ENCODE data around the gene TAS2R40.

DNA sequence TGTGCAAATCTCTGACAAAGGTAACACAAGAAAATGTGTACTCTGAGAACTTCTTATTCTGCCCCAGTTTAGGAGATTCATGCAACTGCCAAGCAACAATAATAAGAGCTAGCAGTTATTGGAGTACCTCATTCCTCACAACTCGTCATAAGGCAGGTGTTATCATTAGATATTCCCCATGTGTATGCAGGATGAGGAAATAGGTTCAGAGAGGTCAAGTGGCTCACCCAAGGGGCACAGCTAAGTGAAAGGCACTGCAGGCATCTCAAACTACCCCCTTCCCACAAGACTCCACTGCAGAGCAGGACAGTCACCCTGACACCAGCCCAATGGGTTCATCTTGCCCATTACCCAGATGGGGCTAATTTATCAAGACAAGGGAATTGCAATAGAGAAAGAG, 40.1 kb downstream of the TAS2R40 start:
- no peak for TF ChIP-seq POLR2AphosphoS5 (IDR thresholded peaks at IDR 0.05; ENCODE audit: insufficient read depth, low read depth, low read length)
- no peak for TF ChIP-seq CTCF (IDR thresholded peaks at IDR 0.05; ENCODE audit: extremely low read depth in 1 of 2, insufficient read depth in 1 of 2, low read depth in 1 of 2, low read length in 2 of 2)
- TF ChIP-seq MYC (IDR thresholded peaks at IDR 0.05; ENCODE audit: low read depth, low read length), result no peak
- TF ChIP-seq EZH2 (IDR thresholded peaks at IDR 0.05; ENCODE audit: borderline replicate concordance, low read depth, low read length, severe bottlenecking), result no peak
- TF ChIP-seq POLR2A (IDR thresholded peaks at IDR 0.05; ENCODE audit: low read depth, low read length), result no peak
- no peak for TF ChIP-seq FOS (IDR thresholded peaks at IDR 0.05; ENCODE audit: borderline replicate concordance, insufficient read depth, low read length)

Measured in endothelial cell of umbilical vein (primary cell).